ENCODE results near the gene COA7. TPM values are rescaled to one million over a fixed set of nuclear protein-coding genes. Genes with fewer than 3 reads are reported as not detected.

COA7 gene
- total and polyA plus RNA-seq, 2 donors, result 7.9 to 9.4 TPM

GRCh38 chr1:52670604-52671003 lies 27.5 kb downstream of the COA7 start:
- WGBS, result 72% methylated on average over 2 of the region's 2 CpGs

GRCh38 chr1:52669696-52670095 lies 28.5 kb downstream of the COA7 start:
- Histone ChIP-seq H3K36me3 (ENCODE audit: insufficient read depth) (no peaks in the 10 kb centered on the region), H3K4me3 (ENCODE audit: low read depth, low read length) (no peak overlapping the region), H3K4me1 (ENCODE audit: insufficient read depth) (no peaks in the 10 kb centered on the region), H3K27ac (ENCODE audit: low read depth) (no peak overlapping the region)
- DNase-seq (ENCODE audit: extremely low spot score), result no peak
- 98% methylated on average over 1 of the region's 1 CpG for WGBS

More at GRCh38 chr1:52670604-52671003, 27.5 kb downstream of the COA7 start:
- no peaks in the 10 kb centered on the region for H3K4me1 ChIP-seq (ENCODE audit: insufficient read depth)
- DNase-seq (ENCODE audit: extremely low spot score), result no peak
- no peak overlapping the region for H3K4me3 ChIP-seq (ENCODE audit: low read depth, low read length)
- H3K27ac ChIP-seq (ENCODE audit: low read depth), result no peak overlapping the region
- H3K36me3 ChIP-seq (ENCODE audit: insufficient read depth), result no peaks in the 10 kb centered on the region

GRCh38 chr1:52668711-52669110 lies 29.4 kb downstream of the COA7 start:
- no peaks in the 10 kb centered on the region for H3K4me1 ChIP-seq (ENCODE audit: insufficient read depth)
- WGBS, result 91% methylated on average over 2 of the region's 2 CpGs
- no peak overlapping the region for H3K27ac ChIP-seq (ENCODE audit: low read depth)
- no peaks in the 10 kb centered on the region for H3K36me3 ChIP-seq (ENCODE audit: insufficient read depth)
- no peak for DNase-seq (ENCODE audit: extremely low spot score)
- no peak overlapping the region for H3K4me3 ChIP-seq (ENCODE audit: low read depth, low read length)

GRCh38 chr1:52667984-52668383 lies 30.2 kb downstream of the COA7 start:
- no peak overlapping the region for H3K4me3 ChIP-seq (ENCODE audit: low read depth, low read length)
- WGBS, result 82% methylated on average over 3 of the region's 3 CpGs
- H3K27ac ChIP-seq (ENCODE audit: low read depth), result no peak overlapping the region
- no peaks in the 10 kb centered on the region for H3K36me3 ChIP-seq (ENCODE audit: insufficient read depth)
- H3K4me1 ChIP-seq (ENCODE audit: insufficient read depth), result no peaks in the 10 kb centered on the region
- no peak for DNase-seq (ENCODE audit: extremely low spot score)

GRCh38 chr1:52667290-52667689 lies 30.9 kb downstream of the COA7 start:
- 88% methylated on average over 5 of the region's 5 CpGs for WGBS
- no peak for DNase-seq (ENCODE audit: extremely low spot score)
- no peak overlapping the region for H3K27ac ChIP-seq (ENCODE audit: low read depth)
- no peaks in the 10 kb centered on the region for H3K36me3 ChIP-seq (ENCODE audit: insufficient read depth)
- no peaks in the 10 kb centered on the region for H3K4me1 ChIP-seq (ENCODE audit: insufficient read depth)
- no peak overlapping the region for H3K4me3 ChIP-seq (ENCODE audit: low read depth, low read length)

- Histone ChIP-seq H3K4me1 (ENCODE audit: insufficient read depth) (no peaks in the 10 kb centered on the region), H3K27ac (ENCODE audit: low read depth) (no peak overlapping the region), H3K4me3 (ENCODE audit: low read depth, low read length) (no peak overlapping the region), H3K36me3 (ENCODE audit: insufficient read depth) (no peaks in the 10 kb centered on the region)
- WGBS, result 83% methylated on average over 8 of the region's 8 CpGs
- no peak for DNase-seq (ENCODE audit: extremely low spot score)
These were observed 32.9 kb downstream of the COA7 start for GRCh38 chr1:52665006-52665941.

- WGBS, result 81% methylated on average over 5 of the region's 5 CpGs
- H3K27ac ChIP-seq (ENCODE audit: low read depth), result no peak overlapping the region
- no peak for DNase-seq (ENCODE audit: extremely low spot score)
- no peaks in the 10 kb centered on the region for H3K36me3 ChIP-seq (ENCODE audit: insufficient read depth)
- no peaks in the 10 kb centered on the region for H3K4me1 ChIP-seq (ENCODE audit: insufficient read depth)
- no peak overlapping the region for H3K4me3 ChIP-seq (ENCODE audit: low read depth, low read length)
These were observed 34.4 kb downstream of the COA7 start for GRCh38 chr1:52663716-52664115.

GRCh38 chr1:52662645-52663313 lies 35.4 kb downstream of the COA7 start:
- no peaks in the 10 kb centered on the region for H3K36me3 ChIP-seq (ENCODE audit: insufficient read depth)
- H3K4me1 ChIP-seq (ENCODE audit: insufficient read depth), result no peaks in the 10 kb centered on the region
- DNase-seq (ENCODE audit: extremely low spot score), result no peak
- H3K4me3 ChIP-seq (ENCODE audit: low read depth, low read length), result no peak overlapping the region
- H3K27ac ChIP-seq (ENCODE audit: low read depth), result no peak overlapping the region
- whole genome bisulfite sequencing, result 24% methylated on average over 13 of the region's 13 CpGs

- no peak for DNase-seq (ENCODE audit: extremely low spot score)
- 61% methylated on average over 3 of the region's 3 CpGs for WGBS
These were observed 37.3 kb downstream of the COA7 start for GRCh38 chr1:52660807-52661206.

GRCh38 chr1:52659851-52660596 lies 38.1 kb downstream of the COA7 start:
- Histone ChIP-seq H3K4me1 (ENCODE audit: insufficient read depth) (no peaks in the 10 kb centered on the region), H3K4me3 (ENCODE audit: low read depth, low read length) (no peak overlapping the region), H3K36me3 (ENCODE audit: insufficient read depth) (no peaks in the 10 kb centered on the region), H3K27ac (ENCODE audit: low read depth) (no peak overlapping the region)
- no peak for DNase-seq (ENCODE audit: extremely low spot score)
- 64% methylated on average over 13 of the region's 13 CpGs for WGBS

More at GRCh38 chr1:52660807-52661206, 37.3 kb downstream of the COA7 start:
- Histone ChIP-seq H3K36me3 (ENCODE audit: insufficient read depth) (no peaks in the 10 kb centered on the region), H3K4me3 (ENCODE audit: low read depth, low read length) (no peak overlapping the region), H3K27ac (ENCODE audit: low read depth) (no peak overlapping the region), H3K4me1 (ENCODE audit: insufficient read depth) (no peaks in the 10 kb centered on the region)

- H3K4me1 ChIP-seq (ENCODE audit: insufficient read depth), result no peaks in the 10 kb centered on the region
- DNase-seq (ENCODE audit: extremely low spot score), result no peak
- H3K4me3 ChIP-seq (ENCODE audit: low read depth, low read length), result no peak overlapping the region
- no peak overlapping the region for H3K27ac ChIP-seq (ENCODE audit: low read depth)
- 95% methylated on average over 3 of the region's 3 CpGs for WGBS
- no peaks in the 10 kb centered on the region for H3K36me3 ChIP-seq (ENCODE audit: insufficient read depth)
These were observed 38.8 kb downstream of the COA7 start for GRCh38 chr1:52659356-52659755.

GRCh38 chr1:52658795-52659194 lies 39.4 kb downstream of the COA7 start:
- WGBS, result 90% methylated on average over 1 of the region's 1 CpG
- DNase-seq (ENCODE audit: extremely low spot score), result no peak
- H3K4me1 ChIP-seq (ENCODE audit: insufficient read depth), result no peaks in the 10 kb centered on the region
- H3K36me3 ChIP-seq (ENCODE audit: insufficient read depth), result no peaks in the 10 kb centered on the region
- H3K4me3 ChIP-seq (ENCODE audit: low read depth, low read length), result no peak overlapping the region
- H3K27ac ChIP-seq (ENCODE audit: low read depth), result no peak overlapping the region

- Histone ChIP-seq H3K4me3 (ENCODE audit: low read depth, low read length) (no peak overlapping the region), H3K27ac (ENCODE audit: low read depth) (no peak overlapping the region), H3K36me3 (ENCODE audit: insufficient read depth) (no peaks in the 10 kb centered on the region), H3K4me1 (ENCODE audit: insufficient read depth) (no peaks in the 10 kb centered on the region)
- 93% methylated on average over 3 of the region's 3 CpGs for WGBS
- no peak for DNase-seq (ENCODE audit: extremely low spot score)
These were observed 40.4 kb downstream of the COA7 start for GRCh38 chr1:52657702-52658101.

Measured in urinary bladder (tissue), 4 donors.